ENCODE results near the gene FOXN3. TPM values are rescaled to one million over a fixed set of nuclear protein-coding genes. Genes with fewer than 3 reads are reported as not detected.
A peak's percentile ranks its signal among the peaks of the same experiment; 100 is the strongest.

Gene FOXN3
- total RNA-seq, 1 experiment from 2014 or later, result 125 TPM

DNA sequence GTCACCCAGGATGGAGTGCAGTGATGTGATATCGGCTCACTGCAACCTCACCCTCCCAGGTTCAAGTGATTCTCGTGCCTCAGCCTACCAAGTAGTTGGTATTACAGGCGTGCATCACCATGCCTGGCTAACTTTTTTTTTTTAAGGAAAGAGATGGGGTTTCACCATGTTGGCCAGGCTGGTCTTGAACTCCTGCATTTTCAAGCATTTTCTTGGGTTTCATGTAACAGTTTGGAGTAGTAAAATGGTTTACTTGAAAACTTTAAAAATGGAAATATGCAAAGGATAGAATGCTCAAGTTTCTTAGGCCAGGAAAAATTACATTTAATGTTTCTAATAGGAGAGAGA is 63.3 kb downstream of the FOXN3 start:
- H2BK12ac ChIP-seq (ENCODE audit: insufficient read length, low read depth, low read length), result no peak overlapping the region
- H3K79me2 ChIP-seq (ENCODE audit: insufficient read depth, low read length), result peaks cover 10% of the 10 kb centered on the region; the same call in 1 of the 2 replicates
- H4K20me1 ChIP-seq (ENCODE audit: control insufficient read depth, insufficient read depth, insufficient read length), result no peaks in the 10 kb centered on the region
- H3K9ac ChIP-seq (ENCODE audit: extremely low read depth, insufficient read length, low read length), result no peak overlapping the region
- peak overlapping the region; percentile 93 for H3K27ac ChIP-seq (ENCODE audit: insufficient read length, low read depth, low read length)
- H2BK15ac ChIP-seq (ENCODE audit: low read depth, low read length), result no peak overlapping the region
- no peak overlapping the region for H3K14ac ChIP-seq (ENCODE audit: insufficient read depth, low read length)
- no peaks in the 10 kb centered on the region for H3K27me3 ChIP-seq (ENCODE audit: insufficient read depth, low read length)
- peaks cover 29% of the 10 kb centered on the region for H3K4me1 ChIP-seq (ENCODE audit: insufficient read depth, low read length)
- no peak overlapping the region for H2AFZ ChIP-seq (ENCODE audit: low read length)
- H3T11ph ChIP-seq (ENCODE audit: low read length), result no peak overlapping the region
- Mint-ChIP-seq H3K27ac (peak overlapping the region in 2 of 3 experiments; percentile 7 to 46; a peak in 4 of 7 replicates), H3K27me3 (ENCODE audit: low read depth) (no peaks in the 10 kb centered on the region), H3K36me3 (ENCODE audit: insufficient read depth in 1 of 3, low read depth in 3 of 3) (peaks cover 17 to 45% (median 20%) of the 10 kb centered on the region in 3 experiments), H3K4me3 (no peak overlapping the region), H3K9me3 (no peaks in the 10 kb centered on the region), H3K4me1 (peaks cover 52 to 58% of the 10 kb centered on the region in 2 experiments)
- H3K56ac ChIP-seq (ENCODE audit: insufficient read length, low read depth, low read length), result no peak overlapping the region
- H2BK120ac ChIP-seq (ENCODE audit: low read depth, low read length, poor library complexity, severe bottlenecking), result no peak overlapping the region
- H3K4me2 ChIP-seq (ENCODE audit: insufficient read depth, insufficient read length, low read length), result no peak overlapping the region
- H4K8ac ChIP-seq (replicated peaks; ENCODE audit: insufficient read length, low read depth, low read length), result no peak overlapping the region
- no peaks in the 10 kb centered on the region for H3K9me3 ChIP-seq (ENCODE audit: control insufficient read depth, low read depth, low read length)
- no peak overlapping the region for H3K4ac ChIP-seq (ENCODE audit: low read depth, low read length)
- no peak overlapping the region for H2AK5ac ChIP-seq (ENCODE audit: insufficient read length, low read length)
- WGBS (ENCODE audit: extremely low coverage, insufficient read length, low lambda C conversion rate), result no CpG with 5 or more reads among the region's 3 CpGs
- H3K79me1 ChIP-seq (ENCODE audit: insufficient read depth, low read depth, low read length, poor library complexity, severe bottlenecking), result no peaks in the 10 kb centered on the region
- no peak overlapping the region for H2BK20ac ChIP-seq (ENCODE audit: low read depth, low read length, poor library complexity, severe bottlenecking)
- H2BK5ac ChIP-seq (ENCODE audit: insufficient read length, low read length), result no peak overlapping the region
- H3K18ac ChIP-seq (ENCODE audit: insufficient read length, low read depth, low read length), result no peak overlapping the region
- no peak overlapping the region for H4K91ac ChIP-seq (ENCODE audit: insufficient read length, low read depth, low read length)
- TF ChIP-seq, protein P1, sequence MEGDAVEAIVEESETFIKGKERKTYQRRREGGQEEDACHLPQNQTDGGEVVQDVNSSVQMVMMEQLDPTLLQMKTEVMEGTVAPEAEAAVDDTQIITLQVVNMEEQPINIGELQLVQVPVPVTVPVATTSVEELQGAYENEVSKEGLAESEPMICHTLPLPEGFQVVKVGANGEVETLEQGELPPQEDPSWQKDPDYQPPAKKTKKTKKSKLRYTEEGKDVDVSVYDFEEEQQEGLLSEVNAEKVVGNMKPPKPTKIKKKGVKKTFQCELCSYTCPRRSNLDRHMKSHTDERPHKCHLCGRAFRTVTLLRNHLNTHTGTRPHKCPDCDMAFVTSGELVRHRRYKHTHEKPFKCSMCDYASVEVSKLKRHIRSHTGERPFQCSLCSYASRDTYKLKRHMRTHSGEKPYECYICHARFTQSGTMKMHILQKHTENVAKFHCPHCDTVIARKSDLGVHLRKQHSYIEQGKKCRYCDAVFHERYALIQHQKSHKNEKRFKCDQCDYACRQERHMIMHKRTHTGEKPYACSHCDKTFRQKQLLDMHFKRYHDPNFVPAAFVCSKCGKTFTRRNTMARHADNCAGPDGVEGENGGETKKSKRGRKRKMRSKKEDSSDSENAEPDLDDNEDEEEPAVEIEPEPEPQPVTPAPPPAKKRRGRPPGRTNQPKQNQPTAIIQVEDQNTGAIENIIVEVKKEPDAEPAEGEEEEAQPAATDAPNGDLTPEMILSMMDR (conservative IDR thresholded peaks at IDR 0.05), result no peak
- H3K23ac ChIP-seq (ENCODE audit: insufficient read length, low read depth, low read length), result no peak overlapping the region
- H3K23me2 ChIP-seq (ENCODE audit: insufficient read length, low read depth, low read length, poor library complexity, severe bottlenecking), result no peaks in the 10 kb centered on the region
- no peak overlapping the region for H4K5ac ChIP-seq (ENCODE audit: insufficient read length, low read depth, low read length)
- DNase-seq, result no peak
